GM23338 (cell line): ENCODE data around the gene RGS7.

Experiments
- CREB1 ChIP-seq: fragments of 250-450 bp; sonication (Bioruptor Pico); IDR thresholded peaks from 2 replicates; pipeline ENCODE4 v1.5.0; 2020; ENCODE audit warnings: low read depth, mild to moderate bottlenecking, moderate library complexity
- TF ChIP-seq, protein P1 (sequence below), 2 experiments: fragments of 200-600 bp in 1 of 2; sonication (generic) in 1 of 2; conservative IDR thresholded peaks; 2 replicates each; pipeline versions ENCODE4 v1.5.1 to v1.6.1; 2016 to 2017; ENCODE audit warnings: antibody characterized with exemption in 2 of 2, low read depth in 2 of 2, mild to moderate bottlenecking in 2 of 2, moderate library complexity in 1 of 2
- TF ChIP-seq, protein P2 (sequence below): IDR thresholded peaks from one replicate; pipeline ENCODE4 v1.6.1; 2018; ENCODE audit warnings: antibody characterized with exemption; ENCODE audit not compliant: unreplicated experiment
- TF ChIP-seq, protein P3 (sequence below): IDR thresholded peaks from 2 replicates; pipeline ENCODE4 v1.6.1; 2016; ENCODE audit warnings: antibody characterized with exemption

DNA sequence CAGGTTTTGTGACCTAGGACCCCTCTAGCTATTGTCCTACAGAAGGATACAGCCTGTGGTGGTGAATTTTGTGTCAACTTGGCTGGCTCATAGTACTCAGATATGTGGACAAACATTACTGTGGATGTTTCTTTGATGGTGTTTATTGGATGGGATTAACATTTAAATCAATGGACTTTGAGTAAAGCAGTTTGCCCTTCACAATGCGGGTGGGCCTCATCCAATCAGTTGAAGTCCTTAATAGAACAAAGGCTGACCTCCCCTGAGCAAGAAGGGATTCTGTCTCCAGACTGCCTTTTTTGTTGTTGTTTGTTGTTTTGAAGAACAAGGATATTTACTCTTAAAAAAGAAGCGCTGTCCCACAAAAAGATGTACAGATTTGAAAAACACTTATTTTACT is 535.1 kb downstream of the RGS7 start:
- TF ChIP-seq, protein P1, sequence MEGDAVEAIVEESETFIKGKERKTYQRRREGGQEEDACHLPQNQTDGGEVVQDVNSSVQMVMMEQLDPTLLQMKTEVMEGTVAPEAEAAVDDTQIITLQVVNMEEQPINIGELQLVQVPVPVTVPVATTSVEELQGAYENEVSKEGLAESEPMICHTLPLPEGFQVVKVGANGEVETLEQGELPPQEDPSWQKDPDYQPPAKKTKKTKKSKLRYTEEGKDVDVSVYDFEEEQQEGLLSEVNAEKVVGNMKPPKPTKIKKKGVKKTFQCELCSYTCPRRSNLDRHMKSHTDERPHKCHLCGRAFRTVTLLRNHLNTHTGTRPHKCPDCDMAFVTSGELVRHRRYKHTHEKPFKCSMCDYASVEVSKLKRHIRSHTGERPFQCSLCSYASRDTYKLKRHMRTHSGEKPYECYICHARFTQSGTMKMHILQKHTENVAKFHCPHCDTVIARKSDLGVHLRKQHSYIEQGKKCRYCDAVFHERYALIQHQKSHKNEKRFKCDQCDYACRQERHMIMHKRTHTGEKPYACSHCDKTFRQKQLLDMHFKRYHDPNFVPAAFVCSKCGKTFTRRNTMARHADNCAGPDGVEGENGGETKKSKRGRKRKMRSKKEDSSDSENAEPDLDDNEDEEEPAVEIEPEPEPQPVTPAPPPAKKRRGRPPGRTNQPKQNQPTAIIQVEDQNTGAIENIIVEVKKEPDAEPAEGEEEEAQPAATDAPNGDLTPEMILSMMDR (conservative IDR thresholded peaks at IDR 0.05; ENCODE audit: low read depth in 2 of 2) = no peak
- TF ChIP-seq, protein P2, sequence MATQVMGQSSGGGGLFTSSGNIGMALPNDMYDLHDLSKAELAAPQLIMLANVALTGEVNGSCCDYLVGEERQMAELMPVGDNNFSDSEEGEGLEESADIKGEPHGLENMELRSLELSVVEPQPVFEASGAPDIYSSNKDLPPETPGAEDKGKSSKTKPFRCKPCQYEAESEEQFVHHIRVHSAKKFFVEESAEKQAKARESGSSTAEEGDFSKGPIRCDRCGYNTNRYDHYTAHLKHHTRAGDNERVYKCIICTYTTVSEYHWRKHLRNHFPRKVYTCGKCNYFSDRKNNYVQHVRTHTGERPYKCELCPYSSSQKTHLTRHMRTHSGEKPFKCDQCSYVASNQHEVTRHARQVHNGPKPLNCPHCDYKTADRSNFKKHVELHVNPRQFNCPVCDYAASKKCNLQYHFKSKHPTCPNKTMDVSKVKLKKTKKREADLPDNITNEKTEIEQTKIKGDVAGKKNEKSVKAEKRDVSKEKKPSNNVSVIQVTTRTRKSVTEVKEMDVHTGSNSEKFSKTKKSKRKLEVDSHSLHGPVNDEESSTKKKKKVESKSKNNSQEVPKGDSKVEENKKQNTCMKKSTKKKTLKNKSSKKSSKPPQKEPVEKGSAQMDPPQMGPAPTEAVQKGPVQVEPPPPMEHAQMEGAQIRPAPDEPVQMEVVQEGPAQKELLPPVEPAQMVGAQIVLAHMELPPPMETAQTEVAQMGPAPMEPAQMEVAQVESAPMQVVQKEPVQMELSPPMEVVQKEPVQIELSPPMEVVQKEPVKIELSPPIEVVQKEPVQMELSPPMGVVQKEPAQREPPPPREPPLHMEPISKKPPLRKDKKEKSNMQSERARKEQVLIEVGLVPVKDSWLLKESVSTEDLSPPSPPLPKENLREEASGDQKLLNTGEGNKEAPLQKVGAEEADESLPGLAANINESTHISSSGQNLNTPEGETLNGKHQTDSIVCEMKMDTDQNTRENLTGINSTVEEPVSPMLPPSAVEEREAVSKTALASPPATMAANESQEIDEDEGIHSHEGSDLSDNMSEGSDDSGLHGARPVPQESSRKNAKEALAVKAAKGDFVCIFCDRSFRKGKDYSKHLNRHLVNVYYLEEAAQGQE = no peak
- TF ChIP-seq, protein P3, sequence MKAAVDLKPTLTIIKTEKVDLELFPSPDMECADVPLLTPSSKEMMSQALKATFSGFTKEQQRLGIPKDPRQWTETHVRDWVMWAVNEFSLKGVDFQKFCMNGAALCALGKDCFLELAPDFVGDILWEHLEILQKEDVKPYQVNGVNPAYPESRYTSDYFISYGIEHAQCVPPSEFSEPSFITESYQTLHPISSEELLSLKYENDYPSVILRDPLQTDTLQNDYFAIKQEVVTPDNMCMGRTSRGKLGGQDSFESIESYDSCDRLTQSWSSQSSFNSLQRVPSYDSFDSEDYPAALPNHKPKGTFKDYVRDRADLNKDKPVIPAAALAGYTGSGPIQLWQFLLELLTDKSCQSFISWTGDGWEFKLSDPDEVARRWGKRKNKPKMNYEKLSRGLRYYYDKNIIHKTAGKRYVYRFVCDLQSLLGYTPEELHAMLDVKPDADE = no peak
- TF ChIP-seq CREB1 (CRISPR knock-in tag) = no peak
